K562 (cell line): Measurements from ENCODE around the gene ELOVL5. TPM values are rescaled to one million over a fixed set of nuclear protein-coding genes. Genes with fewer than 3 reads are reported as not detected.

ENCODE experiments used
- MGA ChIP-seq: fragments of 450-650 bp; IDR thresholded peaks from 2 replicates; pipeline ENCODE4 v1.6.1; 2016; ENCODE audit warnings: mild to moderate bottlenecking, moderate library complexity
- USF2 ChIP-seq: sonication (generic); formaldehyde crosslinking; IDR thresholded peaks from 2 replicates; pipeline ENCODE4 v1.5.0; 2020; ENCODE audit warnings: missing genetic modification reagents
- polyA plus RNA-seq, 8 experiments: library from polyadenylated mRNA; depleted of rRNA in 4 of 8; stranded (reverse) in 5 of 8; unstranded in 3 of 8; fragments of >200 nt; fragmentation: Nextera tagmentation in 2 of 8; fragmentation: Illumina TruSeq in 1 of 8; extraction: Ambion mirVana in 2 of 8; extraction: Trizol in 1 of 8; gene quantifications; 2 replicates each; pipeline versions ENCODE4 v1.2.1 to v1.2.3, GENCODE V29; 2011 to 2014; ENCODE audit warnings: inconsistent platforms in 1 of 8, missing spikeins in 1 of 8
- total RNA-seq, 7 experiments: library from RNA; depleted of rRNA in 6 of 7; stranded (reverse); fragments of >200 nt in 6 of 7; fragmentation: Illumina TruSeq in 2 of 7; extraction: Trizol in 2 of 7; gene quantifications; 2 replicates each; pipeline versions ENCODE4 v1.2.1 to v1.2.3, GENCODE V29; 2011 to 2021; ENCODE audit warnings: low replicate concordance in 1 of 7
- TF ChIP-seq, protein P1 (sequence below): sonication (generic); formaldehyde crosslinking; IDR thresholded peaks from 2 replicates; pipeline ENCODE4 v1.8.1; 2023; ENCODE audit warnings: mild to moderate bottlenecking, missing genetic modification reagents

Gene ELOVL5
- total and polyA plus RNA-seq, 9 of the 15 experiments (the other 6 are each of a cell fraction or from before 2014, with no cell fraction given), result 70.6 to 245 (median 132) TPM

GRCh38 chr6:53287336-53288225, 61.2 kb downstream of the ELOVL5 start (continued):
- TF ChIP-seq USF2 (CRISPR knock-in tag) (no peak), MGA (no peak)
- TF ChIP-seq, protein P1, sequence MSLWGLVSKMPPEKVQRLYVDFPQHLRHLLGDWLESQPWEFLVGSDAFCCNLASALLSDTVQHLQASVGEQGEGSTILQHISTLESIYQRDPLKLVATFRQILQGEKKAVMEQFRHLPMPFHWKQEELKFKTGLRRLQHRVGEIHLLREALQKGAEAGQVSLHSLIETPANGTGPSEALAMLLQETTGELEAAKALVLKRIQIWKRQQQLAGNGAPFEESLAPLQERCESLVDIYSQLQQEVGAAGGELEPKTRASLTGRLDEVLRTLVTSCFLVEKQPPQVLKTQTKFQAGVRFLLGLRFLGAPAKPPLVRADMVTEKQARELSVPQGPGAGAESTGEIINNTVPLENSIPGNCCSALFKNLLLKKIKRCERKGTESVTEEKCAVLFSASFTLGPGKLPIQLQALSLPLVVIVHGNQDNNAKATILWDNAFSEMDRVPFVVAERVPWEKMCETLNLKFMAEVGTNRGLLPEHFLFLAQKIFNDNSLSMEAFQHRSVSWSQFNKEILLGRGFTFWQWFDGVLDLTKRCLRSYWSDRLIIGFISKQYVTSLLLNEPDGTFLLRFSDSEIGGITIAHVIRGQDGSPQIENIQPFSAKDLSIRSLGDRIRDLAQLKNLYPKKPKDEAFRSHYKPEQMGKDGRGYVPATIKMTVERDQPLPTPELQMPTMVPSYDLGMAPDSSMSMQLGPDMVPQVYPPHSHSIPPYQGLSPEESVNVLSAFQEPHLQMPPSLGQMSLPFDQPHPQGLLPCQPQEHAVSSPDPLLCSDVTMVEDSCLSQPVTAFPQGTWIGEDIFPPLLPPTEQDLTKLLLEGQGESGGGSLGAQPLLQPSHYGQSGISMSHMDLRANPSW, result no peak
